Hepatocyte (in vitro differentiated cells): ENCODE results near the gene PHETA1.

Experiments
- CTCF ChIP-seq: fragments of 200-600 bp; sonication (generic); IDR thresholded peaks from 2 replicates; pipeline ENCODE4 v1.5.1; 2016; ENCODE audit warnings: antibody characterized with exemption, mild to moderate bottlenecking; ENCODE audit not compliant: poor library complexity
- EZH2 ChIP-seq: fragments of 200-600 bp; sonication (generic); IDR thresholded peaks from 2 replicates; pipeline ENCODE4 v1.6.1; 2016; ENCODE audit warnings: antibody characterized with exemption, mild to moderate bottlenecking, borderline replicate concordance

GRCh38 chr12:111390910-111391309, 22.0 kb upstream of the PHETA1 start:
- TF ChIP-seq EZH2 (no peak), CTCF (no peak)
